Measurements from ENCODE around the gene STK11.
A peak's percentile ranks its signal among the peaks of the same experiment; 100 is the strongest.

DNA sequence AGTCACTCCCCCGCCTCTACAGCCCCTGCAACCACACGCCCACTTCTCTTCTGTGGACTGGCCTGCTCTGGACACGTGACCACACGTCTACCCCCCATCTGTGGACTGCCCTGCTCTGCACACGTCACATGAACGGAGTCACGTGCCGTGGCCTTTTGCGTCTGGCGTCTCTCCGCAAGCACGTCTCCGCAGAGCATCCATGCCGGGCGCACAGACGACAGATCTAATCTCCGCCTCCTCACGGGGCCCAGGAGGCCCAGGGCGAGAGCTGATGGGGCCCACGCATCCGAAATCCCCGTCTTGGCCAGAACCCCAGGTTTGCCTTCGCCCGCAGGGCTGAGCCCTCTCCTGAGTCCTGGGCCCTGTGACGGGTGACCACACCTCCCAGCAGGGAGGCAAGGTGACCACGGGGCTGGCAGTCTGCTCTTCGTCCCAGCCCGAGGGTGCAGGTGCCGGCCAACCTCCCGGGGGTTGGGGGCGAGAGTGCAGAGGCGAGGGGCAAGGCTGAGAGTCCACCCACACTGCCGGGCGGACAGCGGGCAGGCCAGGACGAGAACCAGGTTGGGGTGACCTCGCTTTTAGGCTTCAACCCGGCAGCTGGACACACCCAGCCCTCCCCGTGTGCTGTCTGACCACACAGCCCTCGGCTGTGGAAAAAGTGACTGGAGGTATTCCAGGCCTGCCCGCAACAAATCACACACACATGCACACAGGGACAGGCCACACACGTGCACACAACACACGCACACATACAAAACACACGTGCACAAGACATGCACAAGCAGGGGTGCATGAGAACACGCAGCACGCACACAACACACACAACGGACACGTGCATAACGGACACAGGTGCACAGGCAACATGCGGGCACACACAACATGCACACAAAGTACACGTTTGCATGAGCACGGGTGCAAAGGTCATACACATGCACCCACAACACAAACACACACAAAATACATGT, 35.4 kb upstream of the STK11 start:
- TF ChIP-seq, protein P1, sequence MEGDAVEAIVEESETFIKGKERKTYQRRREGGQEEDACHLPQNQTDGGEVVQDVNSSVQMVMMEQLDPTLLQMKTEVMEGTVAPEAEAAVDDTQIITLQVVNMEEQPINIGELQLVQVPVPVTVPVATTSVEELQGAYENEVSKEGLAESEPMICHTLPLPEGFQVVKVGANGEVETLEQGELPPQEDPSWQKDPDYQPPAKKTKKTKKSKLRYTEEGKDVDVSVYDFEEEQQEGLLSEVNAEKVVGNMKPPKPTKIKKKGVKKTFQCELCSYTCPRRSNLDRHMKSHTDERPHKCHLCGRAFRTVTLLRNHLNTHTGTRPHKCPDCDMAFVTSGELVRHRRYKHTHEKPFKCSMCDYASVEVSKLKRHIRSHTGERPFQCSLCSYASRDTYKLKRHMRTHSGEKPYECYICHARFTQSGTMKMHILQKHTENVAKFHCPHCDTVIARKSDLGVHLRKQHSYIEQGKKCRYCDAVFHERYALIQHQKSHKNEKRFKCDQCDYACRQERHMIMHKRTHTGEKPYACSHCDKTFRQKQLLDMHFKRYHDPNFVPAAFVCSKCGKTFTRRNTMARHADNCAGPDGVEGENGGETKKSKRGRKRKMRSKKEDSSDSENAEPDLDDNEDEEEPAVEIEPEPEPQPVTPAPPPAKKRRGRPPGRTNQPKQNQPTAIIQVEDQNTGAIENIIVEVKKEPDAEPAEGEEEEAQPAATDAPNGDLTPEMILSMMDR (IDR thresholded peaks at IDR 0.05): no peak
- TF ChIP-seq CHD2 (IDR thresholded peaks at IDR 0.05; ENCODE audit: low read length, partially characterized antibody): peak; percentile 42
- no peak for TF ChIP-seq POLR2AphosphoS5 (IDR thresholded peaks at IDR 0.05; ENCODE audit: low read depth, low read length)
- TF ChIP-seq, protein P2, sequence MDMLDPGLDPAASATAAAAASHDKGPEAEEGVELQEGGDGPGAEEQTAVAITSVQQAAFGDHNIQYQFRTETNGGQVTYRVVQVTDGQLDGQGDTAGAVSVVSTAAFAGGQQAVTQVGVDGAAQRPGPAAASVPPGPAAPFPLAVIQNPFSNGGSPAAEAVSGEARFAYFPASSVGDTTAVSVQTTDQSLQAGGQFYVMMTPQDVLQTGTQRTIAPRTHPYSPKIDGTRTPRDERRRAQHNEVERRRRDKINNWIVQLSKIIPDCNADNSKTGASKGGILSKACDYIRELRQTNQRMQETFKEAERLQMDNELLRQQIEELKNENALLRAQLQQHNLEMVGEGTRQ (IDR thresholded peaks at IDR 0.05; ENCODE audit: borderline replicate concordance, low read depth, low read length): peak; percentile 93
- no peak for TF ChIP-seq RFX5 (IDR thresholded peaks at IDR 0.05; ENCODE audit: low read length)
- no peak for TF ChIP-seq FOXJ3 (CRISPR knock-in tag; IDR thresholded peaks at IDR 0.05)
- TF ChIP-seq EP300 (IDR thresholded peaks at IDR 0.05; ENCODE audit: borderline replicate concordance in 1 of 2, low read depth in 1 of 2, low read length in 1 of 2): no peak
- TF ChIP-seq TAF1 (IDR thresholded peaks at IDR 0.05; ENCODE audit: borderline replicate concordance, low read depth, low read length): peak; percentile 40; the same call in 1 of the 2 replicates
- no peak for TF ChIP-seq FOSL2 (IDR thresholded peaks at IDR 0.05; ENCODE audit: borderline replicate concordance, low read depth)
- TF ChIP-seq TEAD4 (IDR thresholded peaks at IDR 0.05; ENCODE audit: borderline replicate concordance, insufficient read depth): no peak

Measured in SK-N-SH (cell line).